RWPE2 (cell line): ENCODE measurements around the gene KIF6.

ENCODE experiments used
- ATAC-seq: fragments of 200-7000 bp; cut with Tn5 transposase; 3 replicates; pipeline ENCODE4 v1.9.1; 2021; ENCODE audit warnings: low read depth
- DNase-seq: peaks from one replicate; pipeline ENCODE4 v3.0.0-alpha.2; 2020; ENCODE audit warnings: low spot score
- H3K27ac ChIP-seq: fragments of 450-650 bp; 2 replicates; pipeline ENCODE4 v1.5.1; 2017; ENCODE audit warnings: mild to moderate bottlenecking; ENCODE audit not compliant: poor library complexity, severe bottlenecking
- H3K27me3 ChIP-seq: fragments of 250-450 bp; sonication (Bioruptor Pico); 2 replicates; pipeline ENCODE4 v1.5.1; 2021; ENCODE audit warnings: mild to moderate bottlenecking, moderate library complexity; ENCODE audit not compliant: insufficient read depth, poor library complexity, severe bottlenecking
- H3K36me3 ChIP-seq: fragments of 250-450 bp; sonication (Bioruptor Pico); 2 replicates; pipeline ENCODE4 v1.5.1; 2020; ENCODE audit warnings: low read depth, mild to moderate bottlenecking, moderate library complexity
- H3K4me1 ChIP-seq: fragments of 250-450 bp; sonication (Bioruptor Pico); 2 replicates; pipeline ENCODE4 v1.5.1; 2021; ENCODE audit warnings: mild to moderate bottlenecking, moderate library complexity; ENCODE audit not compliant: insufficient read depth, poor library complexity, severe bottlenecking
- H3K4me3 ChIP-seq: fragments of 250-450 bp; sonication (Bioruptor Pico); 2 replicates; pipeline ENCODE4 v1.5.1; 2021; ENCODE audit warnings: mild to moderate bottlenecking, moderate library complexity; ENCODE audit not compliant: severe bottlenecking
- H3K9me3 ChIP-seq: fragments of 250-450 bp; sonication (Bioruptor Pico); 2 replicates; pipeline ENCODE4 v1.5.1; 2021; ENCODE audit warnings: mild to moderate bottlenecking, moderate library complexity; ENCODE audit not compliant: severe bottlenecking
- TF ChIP-seq, protein P1 (sequence below): fragments of 450-650 bp; IDR thresholded peaks from one replicate; pipeline ENCODE4 v1.5.1; 2017; ENCODE audit warnings: mild to moderate bottlenecking, moderate library complexity; ENCODE audit not compliant: poor library complexity, severe bottlenecking

The KIF6 gene

DNA sequence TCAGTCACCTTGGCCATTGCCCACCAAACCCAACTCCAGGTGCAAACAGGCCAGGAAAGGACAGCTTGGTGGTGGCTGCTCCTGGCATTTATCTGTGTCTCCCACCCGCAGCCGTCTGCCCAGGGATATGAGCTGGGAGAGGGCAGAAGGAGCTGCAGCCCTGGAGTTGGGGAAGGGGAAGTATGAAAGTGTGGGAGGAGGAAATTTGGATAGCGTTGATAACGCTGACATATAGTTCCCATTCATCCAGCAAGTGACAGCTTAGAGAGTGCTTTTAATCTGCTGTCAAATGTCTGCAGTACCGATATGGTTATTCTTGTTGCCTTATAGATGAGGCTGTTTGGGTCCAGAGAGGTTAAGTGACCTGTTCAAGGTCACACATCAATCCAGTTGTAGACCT, 403.4 kb downstream of the KIF6 start:
- Histone ChIP-seq H3K27ac (no peak overlapping the region), H3K4me3 (no peak overlapping the region), H3K4me1 (no peaks in the 10 kb centered on the region), H3K27me3 (no peaks in the 10 kb centered on the region), H3K36me3 (no peaks in the 10 kb centered on the region), H3K9me3 (no peaks in the 10 kb centered on the region)
- TF ChIP-seq, protein P1, sequence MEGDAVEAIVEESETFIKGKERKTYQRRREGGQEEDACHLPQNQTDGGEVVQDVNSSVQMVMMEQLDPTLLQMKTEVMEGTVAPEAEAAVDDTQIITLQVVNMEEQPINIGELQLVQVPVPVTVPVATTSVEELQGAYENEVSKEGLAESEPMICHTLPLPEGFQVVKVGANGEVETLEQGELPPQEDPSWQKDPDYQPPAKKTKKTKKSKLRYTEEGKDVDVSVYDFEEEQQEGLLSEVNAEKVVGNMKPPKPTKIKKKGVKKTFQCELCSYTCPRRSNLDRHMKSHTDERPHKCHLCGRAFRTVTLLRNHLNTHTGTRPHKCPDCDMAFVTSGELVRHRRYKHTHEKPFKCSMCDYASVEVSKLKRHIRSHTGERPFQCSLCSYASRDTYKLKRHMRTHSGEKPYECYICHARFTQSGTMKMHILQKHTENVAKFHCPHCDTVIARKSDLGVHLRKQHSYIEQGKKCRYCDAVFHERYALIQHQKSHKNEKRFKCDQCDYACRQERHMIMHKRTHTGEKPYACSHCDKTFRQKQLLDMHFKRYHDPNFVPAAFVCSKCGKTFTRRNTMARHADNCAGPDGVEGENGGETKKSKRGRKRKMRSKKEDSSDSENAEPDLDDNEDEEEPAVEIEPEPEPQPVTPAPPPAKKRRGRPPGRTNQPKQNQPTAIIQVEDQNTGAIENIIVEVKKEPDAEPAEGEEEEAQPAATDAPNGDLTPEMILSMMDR: no peak
- DNase-seq: no peak
- ATAC-seq: no peak

DNA sequence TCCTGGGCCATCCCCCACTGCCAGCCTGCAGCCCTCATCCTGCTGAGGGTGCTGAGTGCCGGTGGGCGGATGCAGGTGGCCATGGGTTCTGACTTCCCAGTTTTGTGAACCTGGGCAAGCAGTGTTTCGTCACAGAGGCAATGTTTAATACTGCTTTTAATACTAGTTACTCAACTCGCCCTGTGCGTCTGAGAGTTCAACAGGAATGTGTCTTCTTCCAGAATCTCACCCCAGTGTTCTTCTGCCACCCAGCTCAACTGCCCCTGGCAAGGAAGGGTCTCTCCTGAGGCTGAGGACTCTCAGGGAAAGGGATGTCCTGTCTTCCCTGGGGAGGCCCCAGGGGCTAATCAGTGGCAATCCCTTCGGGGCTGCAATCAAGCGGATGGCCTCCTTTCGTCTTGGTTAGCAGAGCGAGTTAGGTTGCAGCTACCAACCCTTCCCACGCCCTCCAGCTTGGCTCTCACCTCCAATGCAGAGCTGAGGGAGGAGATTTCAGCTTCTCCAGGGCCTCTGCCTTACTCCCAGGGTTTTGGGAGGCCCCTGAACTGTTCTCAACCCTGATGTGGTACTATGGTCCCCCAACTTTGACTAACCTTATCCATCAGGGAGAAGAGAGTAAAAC, 404.7 kb downstream of the KIF6 start:
- DNase-seq: no peak
- H3K27me3 ChIP-seq: peaks cover under 1% of the 10 kb centered on the region
- no peak overlapping the region for H3K27ac ChIP-seq
- H3K9me3 ChIP-seq: no peaks in the 10 kb centered on the region
- no peak for ATAC-seq
- no peaks in the 10 kb centered on the region for H3K36me3 ChIP-seq
- no peak overlapping the region for H3K4me3 ChIP-seq
- TF ChIP-seq, protein P1: no peak
- H3K4me1 ChIP-seq: no peaks in the 10 kb centered on the region

DNA sequence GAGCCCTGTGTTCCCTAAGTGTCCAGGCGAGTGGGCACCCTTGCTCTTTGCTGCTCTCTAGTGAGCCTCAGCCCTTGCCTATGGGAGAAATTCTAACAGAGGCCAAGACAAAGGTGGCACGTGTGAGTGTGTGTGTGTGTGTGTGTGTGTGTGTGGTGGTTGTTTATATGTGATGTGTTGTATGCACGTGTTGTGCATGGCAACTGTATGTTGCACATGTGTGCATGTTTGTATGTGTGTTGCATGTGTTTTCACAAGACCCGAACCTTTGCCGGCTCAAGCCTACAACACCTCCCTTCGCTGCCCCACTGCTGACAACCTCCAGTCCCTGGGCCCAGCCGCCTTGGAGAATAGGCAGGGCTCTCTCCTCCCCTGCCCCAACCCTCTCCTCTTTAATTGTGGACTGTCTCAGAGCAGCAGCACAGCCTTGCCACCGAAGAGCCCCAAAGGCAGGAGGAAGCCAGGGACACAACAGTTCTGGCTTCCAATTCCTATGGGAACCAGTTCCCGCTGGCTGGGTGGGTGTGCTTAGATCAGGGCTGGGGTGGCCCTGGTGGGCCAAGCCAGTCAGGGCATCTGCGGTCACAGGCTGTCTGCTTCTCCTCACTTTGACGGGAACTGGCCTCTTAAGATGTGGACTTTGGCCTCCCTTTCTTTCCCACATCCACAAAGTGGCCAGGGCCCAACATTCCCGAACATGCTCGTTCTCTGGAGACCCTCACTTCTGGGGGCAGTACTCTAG, 405.4 kb downstream of the KIF6 start:
- H3K4me3 ChIP-seq: no peak overlapping the region
- H3K27me3 ChIP-seq: peaks cover 7% of the 10 kb centered on the region
- ATAC-seq (no peak), DNase-seq (no peak)
- no peaks in the 10 kb centered on the region for H3K4me1 ChIP-seq
- no peak overlapping the region for H3K27ac ChIP-seq
- TF ChIP-seq, protein P1: no peak
- H3K36me3 ChIP-seq: no peaks in the 10 kb centered on the region
- H3K9me3 ChIP-seq: no peaks in the 10 kb centered on the region

DNA sequence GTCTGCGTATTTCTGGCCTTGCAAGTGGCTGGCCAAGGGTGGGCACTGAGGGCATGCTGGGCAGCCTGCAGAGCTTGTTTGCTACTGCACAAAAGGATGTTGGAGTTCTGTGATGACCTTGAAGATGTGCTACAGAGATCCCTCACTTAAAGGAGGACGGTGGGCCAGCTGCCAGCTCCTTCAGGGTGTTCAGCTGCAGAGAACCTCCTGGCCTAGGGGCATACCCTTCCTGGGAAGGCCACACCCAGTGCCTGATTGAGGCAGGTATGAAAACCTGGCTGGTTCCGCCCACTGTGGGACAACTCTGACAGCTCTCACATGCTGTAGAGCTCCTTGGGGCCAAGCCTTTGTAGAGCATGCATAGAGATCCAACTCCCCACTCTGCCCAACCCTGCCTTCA, 408.0 kb downstream of the KIF6 start:
- ATAC-seq (no peak), DNase-seq (no peak)
- peaks cover 33% of the 10 kb centered on the region for H3K27me3 ChIP-seq
- no peak overlapping the region for H3K27ac ChIP-seq
- no peak overlapping the region for H3K4me3 ChIP-seq
- H3K9me3 ChIP-seq: no peaks in the 10 kb centered on the region
- H3K4me1 ChIP-seq: no peaks in the 10 kb centered on the region
- TF ChIP-seq, protein P1: no peak
- no peaks in the 10 kb centered on the region for H3K36me3 ChIP-seq

DNA sequence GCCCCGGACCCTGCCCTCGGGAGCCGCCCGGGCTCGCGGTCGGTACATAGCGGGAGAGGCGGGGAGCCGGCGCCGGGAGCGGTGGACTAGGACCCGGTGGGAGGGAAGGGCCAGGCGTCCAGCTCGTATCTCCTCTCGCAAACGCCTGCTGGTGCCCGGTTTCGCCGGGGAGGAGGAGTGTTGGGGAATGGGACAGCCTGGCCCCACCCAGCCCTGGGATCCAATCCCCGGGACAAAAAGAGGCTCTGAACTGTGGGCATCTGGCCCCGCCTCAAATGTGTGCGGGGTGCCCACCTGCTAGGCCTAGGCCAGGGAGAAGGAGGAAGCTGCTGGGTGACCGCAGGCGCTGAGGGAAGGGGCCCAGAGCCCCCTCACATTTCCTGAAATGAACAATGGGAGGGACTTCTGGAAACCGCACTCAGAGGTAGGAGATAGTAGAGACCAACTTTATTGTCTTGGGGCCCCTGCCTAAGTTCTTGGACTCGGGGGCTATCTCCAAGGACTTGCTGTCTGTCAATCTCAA, 410.9 kb downstream of the KIF6 start, which contains the start of gene KCNK17:
KCNK17 (minus strand) TSS at position 147 of the 523 bp plus-strand sequence; CDS start at position 48, 99 bp downstream.
- H3K27ac ChIP-seq: no peak within 1 kb of the TSS
- no peaks in the 10 kb centered on the region for H3K4me1 ChIP-seq
- no peaks in the 10 kb centered on the region for H3K36me3 ChIP-seq
- H3K9me3 ChIP-seq: no peaks in the 10 kb centered on the region
- TF ChIP-seq, protein P1: no peak
- DNase-seq (no peak), ATAC-seq (no peak)
- no peak within 1 kb of the TSS for H3K4me3 ChIP-seq
- H3K27me3 ChIP-seq: peaks cover 34% of the 10 kb centered on the region
